GM19438 (cell line): ENCODE data around the gene GMNN.
"Not testable (repeated sequence)": the region's sequence is repeated elsewhere in the genome, so short reads cannot be mapped to it uniquely, and the experiment has no call there.

Experiments used
- ATAC-seq: cut with Tn5 transposase; IDR thresholded peaks from one replicate; pipeline ENCODE4 v1.9.1; 2021; ENCODE audit warnings: low read depth; ENCODE audit not compliant: unreplicated experiment

Gene GMNN

DNA sequence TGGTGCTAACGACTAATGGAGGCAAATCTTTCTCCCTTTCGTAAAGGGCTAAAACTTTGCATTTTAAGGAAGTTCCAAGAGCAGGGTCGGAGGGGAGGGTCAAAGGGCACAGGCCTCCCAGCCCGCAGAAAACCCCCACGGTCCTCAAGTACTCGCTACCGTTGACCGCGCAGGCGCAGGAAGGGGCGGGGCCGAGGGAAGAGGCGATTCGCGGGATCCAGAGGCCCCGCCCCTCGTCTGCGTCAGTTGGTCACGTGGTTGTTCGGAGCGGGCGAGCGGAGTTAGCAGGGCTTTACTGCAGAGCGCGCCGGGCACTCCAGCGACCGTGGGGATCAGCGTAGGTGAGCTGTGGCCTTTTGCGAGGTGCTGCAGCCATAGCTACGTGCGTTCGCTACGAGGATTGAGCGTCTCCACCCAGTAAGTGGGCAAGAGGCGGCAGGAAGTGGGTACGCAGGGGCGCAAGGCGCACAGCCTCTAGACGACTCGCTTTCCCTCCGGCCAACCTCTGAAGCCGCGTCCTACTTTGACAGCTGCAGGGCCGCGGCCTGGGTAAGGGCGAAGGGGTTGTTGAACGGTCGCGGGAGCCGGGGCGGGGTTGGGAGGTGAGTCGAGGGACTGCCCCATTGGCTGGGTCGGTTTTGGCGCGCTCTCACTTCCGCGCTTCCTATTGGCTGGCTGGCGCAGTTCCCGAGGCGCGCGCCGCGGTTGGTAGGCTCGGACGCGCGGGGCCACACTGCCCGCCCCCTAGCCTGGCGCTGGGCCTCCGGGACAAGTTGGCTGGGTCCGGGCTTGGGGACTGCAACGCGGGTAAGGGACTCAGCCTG, at the start of gene GMNN:
Gene GMNN, plus strand, starts transcription at position 242 of the 824 bp plus-strand sequence. CDS start 2,310 bp downstream, outside the sequence.
- peak; percentile 87 for ATAC-seq

DNA sequence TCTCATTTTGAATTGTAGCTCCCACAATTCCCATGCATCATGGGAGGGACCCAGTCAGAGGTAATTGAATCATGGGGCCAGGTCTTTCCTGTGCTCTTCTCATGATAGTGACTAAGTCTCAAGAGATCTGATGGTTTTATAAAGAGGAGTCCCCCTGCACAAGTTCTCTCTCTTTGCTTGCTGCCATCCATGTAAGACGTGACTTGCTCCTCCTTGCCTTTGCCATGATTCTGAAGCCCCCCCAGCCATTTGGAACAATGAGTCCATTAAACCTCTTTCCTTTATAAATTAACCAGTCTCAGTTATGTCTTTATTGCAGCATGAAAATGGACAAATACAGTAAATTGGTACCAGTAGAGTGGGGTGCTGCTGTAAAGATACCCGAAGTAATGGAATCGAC, 44.1 kb upstream of the GMNN start:
- not testable (repeated sequence) for ATAC-seq

DNA sequence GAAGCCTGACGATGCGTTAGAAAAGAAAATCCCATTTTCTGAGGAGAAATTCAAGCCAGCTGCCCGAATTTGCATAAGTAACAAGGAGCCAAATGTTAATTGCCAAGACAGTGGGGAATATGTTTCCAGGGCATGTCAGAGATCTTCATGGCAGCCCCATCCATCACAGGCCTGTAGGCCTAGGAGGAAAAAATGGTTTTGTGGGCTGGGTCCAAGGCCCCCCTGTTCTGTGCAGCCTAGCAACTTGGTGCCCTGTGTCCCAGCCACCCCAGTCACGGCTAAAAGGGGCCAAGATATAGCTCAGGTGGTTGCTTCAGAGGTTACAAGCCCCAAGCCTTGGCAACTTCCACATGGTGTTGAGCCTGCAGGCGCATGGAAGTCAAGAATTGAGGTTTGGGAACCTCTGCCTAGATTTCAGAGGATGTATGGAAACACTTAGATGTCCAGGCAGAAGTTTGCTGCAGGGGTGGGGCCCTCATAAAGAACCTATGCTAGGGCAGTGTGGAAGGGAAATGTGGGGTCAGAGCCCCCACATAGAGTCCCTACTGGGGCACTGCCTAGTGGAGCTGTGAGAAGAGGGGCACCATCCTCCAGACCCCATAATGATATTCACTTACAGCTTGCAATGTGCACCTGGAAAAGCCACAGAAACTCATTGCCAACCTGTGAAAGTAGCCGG, 43.1 kb upstream of the GMNN start:
- not testable (repeated sequence) for ATAC-seq

DNA sequence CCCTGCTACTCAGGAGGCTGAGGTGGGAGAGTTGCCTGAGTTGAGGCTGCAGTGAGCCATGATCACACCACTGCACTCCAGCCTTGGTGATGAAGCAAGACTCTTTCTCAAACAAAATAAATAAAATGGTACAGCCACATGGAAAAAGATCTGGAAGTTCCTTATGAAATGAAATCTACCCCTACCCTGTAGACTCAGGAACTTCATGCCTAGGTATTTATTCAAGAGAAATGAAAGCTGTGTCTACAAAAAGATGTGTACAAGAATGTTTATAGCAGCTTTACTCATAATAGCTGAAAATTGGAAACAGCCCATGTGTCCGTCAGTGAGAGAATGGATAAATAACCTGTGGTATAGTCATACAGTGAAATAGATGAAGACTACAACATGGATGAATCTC, 40.6 kb upstream of the GMNN start:
- ATAC-seq: no peak

DNA sequence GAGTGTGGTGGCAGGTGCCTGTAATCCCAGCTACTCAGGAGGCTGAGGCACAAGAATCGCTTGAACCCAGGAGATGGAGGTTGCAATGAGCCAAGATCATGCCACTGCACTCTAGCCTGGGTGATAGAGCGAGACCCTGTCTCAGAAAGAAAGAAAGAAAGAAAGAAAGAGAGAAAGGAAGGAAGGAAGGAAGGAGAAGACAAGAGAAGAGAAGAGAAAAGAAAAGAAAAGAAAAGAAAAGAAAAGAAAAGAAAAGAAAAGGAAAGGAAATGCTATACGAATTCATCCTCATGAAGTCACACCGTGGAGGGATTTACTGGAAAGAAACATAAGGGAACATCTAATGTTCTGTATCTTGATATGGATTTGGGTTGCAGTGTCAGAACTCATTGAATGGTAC, 40.0 kb upstream of the GMNN start:
- ATAC-seq: not testable (repeated sequence)

DNA sequence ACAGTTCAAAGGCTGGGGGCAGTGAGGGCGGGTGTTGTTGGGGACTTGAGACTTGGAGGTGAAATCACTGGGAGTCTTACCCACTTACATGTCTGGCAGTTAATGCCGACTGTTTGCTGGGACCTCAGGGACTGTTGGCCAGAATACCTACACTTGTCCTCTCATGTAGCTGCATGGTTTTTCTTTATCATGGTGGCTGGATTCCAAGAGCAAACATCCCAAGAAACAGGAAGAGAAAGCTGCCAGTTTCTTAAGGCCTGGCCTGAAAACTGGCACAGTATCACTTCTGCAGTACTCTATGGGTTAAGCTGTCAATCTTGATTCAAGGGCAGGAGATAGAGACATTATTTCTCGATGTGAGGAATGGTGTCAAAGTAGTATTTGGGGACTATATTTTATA, 36.0 kb upstream of the GMNN start:
- no peak for ATAC-seq

DNA sequence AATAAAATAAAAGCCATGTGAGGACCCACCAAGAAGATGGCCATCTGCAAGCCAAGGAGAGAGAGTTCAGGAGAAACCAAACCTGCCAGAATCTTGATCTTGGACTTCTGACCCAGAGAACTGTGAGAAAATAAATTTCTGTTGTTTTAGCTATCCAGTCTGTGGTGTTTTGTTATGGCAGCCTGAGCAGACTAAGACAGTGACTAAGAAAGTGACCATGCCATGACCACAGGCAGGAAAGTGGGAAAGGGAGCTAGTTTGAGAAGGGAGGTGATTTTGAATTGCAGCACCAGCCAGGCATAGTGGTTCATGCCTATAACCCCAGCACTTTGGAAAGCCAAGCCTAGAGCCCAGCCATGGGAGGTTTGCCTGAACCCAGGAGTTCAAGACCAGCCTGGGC, 33.9 kb upstream of the GMNN start:
- ATAC-seq: no peak

DNA sequence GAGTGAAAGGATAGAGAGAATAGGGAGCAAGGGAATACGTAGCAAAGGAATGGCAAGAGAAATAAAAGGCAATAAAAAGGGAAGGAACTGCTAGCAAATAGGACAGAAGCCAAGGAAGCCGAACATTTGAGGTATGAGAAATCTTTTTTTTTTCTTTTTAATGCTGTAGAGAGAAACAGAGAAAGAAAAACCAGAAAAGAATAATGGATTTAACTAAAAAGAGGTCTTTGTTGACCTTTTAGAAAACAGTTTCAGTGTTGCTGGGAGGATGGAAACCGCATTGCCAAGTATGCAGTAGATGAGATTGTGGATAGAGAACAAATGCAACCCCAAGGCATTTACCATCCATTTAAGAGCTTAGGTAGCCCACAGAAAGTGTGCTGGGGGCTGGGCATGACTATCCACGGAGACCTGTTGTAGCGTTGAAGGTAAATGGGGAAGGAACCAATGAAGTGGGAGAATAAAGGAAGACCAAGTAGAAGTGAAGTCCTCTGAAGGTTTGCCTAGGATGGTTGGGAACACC, 32.5 kb upstream of the GMNN start:
- no peak for ATAC-seq

DNA sequence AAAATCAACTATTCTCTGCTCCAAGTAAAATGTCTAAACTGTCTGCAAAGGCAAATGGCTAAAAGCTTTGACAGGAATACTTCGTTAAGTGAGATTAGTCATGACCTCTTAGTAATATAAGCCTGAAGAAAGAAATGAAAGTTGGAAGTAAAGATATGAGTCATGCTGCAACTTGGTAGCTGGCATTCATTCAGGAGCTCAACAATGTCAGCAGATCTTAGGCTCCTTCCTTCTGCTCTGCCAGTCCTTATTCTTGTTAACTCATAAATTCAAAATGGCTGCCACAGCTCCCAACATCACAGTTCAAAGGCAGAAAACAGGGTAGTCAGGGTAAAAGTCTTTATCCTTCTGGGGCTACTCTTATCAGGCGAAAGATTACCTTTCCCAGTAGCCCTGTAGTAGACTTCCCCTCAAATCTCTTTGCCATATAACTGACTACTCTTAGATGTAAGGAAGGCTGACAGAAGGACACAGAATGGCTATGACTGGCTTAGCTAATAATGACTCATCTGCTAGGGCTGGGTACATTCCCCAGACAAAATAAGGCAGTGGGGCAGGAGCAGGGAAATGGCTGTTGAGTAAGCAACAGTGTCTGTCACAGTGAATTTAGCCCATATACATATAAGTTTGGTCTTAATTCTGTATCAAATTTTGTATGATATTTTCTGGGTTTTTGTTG, 31.3 kb upstream of the GMNN start:
- ATAC-seq: peak; percentile 87

DNA sequence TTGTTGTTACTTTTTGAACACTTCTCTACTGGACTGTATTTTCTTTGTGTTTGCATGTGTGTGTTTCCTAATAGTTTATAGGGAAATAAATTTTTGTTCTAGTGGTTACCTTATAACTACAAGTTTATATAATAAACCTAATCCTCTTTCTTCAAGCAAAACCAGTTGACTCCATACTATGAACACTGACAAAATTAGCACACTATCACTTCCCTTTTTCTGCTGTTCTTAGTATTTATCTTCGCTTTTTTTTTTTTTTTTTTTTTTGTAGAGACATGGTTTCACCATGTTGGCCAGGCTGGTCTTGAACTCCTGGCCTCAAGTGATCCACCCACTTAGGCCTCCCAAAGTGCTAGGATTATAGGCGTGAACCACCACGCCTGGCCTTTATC, 30.8 kb upstream of the GMNN start:
- ATAC-seq: no peak

DNA sequence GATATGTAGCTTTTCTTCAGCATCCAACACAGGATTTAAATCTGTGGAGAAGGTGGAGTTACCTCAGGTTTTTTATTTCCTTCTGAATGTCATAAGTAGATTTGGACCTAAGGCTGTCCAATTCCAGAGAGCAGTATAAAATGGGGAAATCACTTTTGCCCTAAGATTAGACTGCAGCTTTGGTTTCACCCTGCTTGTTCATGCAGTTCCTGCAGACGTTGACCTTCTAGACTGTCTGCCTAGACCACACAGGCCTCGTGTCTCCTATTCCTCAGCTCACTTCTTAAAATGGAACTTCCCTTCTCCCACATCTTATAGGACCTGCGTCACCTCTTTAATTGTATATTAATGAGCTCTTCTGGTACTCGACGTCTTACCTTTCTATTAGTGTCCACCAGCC, 29.8 kb upstream of the GMNN start:
- ATAC-seq: no peak

DNA sequence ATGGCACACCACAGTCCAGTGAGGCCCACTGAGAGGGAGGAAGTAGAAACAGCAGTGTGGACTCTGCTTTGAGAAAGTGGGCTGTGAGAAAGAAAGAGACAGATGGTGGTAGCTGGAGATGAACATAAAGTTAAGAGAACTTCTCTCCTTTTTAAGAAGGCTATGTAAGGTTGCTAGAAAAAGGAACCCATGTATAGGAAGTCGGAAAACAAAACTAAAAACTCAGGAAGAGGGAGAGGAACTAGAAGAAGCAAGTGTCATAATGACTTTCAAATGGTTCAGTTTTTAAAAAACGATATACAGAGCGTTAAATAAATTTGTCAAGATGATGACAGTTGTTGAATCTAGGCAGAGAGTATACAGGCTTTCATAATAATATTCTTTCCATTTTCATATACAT, 25.4 kb upstream of the GMNN start:
- ATAC-seq: no peak

DNA sequence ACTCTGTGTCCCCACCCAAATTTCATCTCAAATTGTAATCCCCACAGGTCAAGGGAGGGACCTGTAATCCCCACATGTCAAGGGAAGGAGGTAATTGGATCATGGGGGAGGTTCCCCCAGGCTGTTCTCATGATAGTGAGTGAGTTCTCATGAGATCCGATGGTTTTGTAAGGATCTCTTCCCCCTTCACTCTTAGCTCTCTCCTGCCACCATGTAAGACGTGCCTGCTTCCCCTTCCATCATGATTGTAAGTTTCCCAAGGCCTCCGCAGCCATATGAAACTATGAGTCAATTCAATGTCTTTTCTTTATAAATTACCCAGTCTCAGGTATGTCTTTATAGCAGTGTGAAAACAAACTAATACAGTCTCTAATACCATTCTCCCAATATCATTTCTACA, 23.9 kb upstream of the GMNN start:
- ATAC-seq: not testable (repeated sequence)

DNA sequence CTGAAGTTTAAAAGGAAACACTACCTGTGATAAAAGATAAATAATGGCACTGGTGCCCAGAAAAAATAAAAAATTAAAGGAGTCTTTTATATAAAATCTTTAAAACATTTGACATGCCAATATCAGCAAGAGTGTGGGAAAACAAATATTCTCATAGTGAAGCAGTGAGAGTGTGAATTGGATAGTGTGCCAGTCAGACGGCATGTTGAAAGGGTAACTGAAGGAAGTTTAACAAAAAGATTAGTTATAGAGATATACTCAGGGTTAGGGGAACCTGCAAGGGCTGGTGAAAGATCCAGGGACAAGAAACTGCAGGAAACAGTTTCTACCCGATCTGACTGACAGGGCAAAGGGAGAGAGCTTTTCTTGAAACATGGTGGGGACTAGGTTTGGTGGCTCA, 22.2 kb upstream of the GMNN start:
- no peak for ATAC-seq

DNA sequence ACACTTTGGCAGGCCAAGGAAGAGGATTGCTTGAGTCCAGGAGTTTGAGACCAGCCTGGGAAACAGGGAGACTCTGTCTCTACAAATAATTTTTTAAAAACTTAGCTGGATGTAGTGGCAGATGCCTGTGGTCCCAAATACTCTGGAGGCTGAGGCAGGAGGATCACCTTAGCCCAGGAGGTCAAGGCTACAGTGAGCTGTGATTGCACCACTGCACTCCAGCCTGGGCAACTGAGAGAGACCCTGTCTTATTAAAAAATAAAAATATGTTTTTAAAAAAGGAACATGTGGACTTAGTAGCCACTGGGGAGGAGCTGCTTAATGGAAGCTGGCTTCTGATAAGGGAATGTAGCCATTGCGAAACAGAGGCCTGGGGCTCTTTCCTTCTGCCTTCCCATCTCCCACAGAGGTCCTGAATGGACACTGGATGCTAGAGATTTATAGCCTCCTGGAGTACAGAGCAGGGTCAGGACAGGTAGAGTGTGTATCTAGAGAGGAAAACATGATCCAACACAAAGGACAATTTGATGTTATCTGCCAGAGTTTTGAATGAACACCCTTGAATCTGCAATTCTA, 21.7 kb upstream of the GMNN start:
- no peak for ATAC-seq

DNA sequence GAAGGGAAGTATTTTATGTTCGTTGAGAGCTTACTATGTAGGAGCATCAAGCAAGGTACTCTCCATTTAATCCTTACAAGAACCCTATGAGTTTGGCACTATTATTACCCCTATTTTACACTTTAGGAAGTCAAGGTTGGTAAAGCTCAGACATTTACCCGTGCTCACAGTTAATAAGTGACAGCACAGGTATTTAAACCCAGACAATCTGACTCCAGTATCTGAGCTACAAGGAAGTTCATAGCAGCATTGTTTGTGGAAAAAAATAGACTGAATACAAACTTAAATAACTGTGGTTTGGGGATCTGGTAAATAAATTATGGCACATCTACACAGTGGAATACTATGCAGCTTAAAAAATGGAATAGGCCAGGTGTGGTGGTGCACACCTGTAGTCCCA, 21.2 kb upstream of the GMNN start:
- ATAC-seq: no peak

DNA sequence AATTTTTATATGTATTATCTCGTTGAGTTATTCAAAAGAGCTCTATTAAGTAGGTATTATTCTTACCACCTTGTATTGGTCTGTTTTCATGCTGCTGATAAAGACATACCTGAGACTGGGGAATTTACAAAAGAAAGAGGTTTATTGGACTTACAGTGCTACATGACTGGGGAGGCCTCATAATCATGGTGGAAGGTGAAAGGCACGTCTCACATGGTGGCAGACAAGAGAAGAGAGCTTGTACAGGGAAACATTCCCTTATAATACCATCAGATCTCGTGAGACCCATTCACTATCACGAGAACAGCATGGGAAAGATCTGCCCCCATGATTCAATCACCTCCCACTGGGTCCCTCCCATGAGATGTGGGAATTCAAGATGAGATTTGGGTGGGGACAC, 20.4 kb upstream of the GMNN start:
- ATAC-seq: not testable (repeated sequence)

DNA sequence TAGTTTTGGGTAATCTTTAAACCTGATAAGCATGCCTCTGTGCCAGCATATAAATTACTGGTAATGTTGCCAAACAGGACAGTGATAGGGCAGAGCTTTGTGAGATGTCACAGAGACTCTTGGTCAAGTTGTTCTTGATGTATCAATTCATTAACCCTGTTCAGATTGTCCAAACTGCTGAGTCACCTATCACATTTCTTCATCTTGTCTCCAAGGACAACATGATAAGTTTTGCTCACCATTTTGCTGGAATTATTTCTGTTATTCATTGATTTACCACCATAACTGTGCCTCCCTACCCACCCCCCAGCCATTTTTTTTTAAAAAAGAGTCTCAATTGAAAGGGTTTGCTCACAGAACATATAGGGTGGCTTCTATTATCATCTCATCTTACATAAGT, 19.5 kb upstream of the GMNN start:
- no peak for ATAC-seq

DNA sequence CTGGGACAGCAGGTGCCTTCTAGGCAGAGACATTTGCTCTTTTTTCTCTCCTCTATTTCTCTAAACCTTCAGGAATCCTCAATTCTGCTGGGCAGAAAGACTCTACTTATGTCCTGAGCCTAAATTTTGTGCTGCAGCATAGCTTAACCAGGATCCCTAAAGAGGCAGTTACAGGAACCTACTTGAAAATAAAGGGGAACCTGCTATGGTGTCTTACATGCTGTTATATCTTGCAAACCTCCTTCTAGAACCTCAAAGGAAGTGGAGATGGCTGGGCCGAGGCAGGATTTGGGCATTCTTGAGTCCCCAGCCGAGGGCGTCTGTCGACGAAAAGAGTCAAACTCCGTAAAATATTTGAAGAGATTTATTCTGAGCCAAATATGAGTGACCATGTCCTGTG, 17.1 kb upstream of the GMNN start:
- no peak for ATAC-seq

DNA sequence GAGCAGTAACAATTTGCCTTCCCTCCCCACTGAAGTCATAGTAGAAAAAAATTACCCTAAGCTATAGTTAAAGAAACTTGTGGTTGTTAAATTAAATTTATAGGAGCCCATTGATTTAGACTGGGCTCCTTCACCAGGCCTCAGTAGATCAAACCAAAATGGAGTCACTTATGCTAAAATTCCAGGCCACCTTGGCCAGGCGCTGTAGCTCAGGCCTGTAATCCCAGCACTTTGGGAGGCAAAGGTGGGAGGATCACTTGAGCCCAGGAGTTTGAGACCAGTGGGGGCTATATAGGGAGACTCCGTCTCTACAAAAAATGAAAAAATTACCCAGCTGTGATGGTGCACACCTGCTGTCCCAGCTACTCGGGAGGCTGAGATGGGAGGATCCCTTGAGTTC, 15.0 kb upstream of the GMNN start:
- ATAC-seq: no peak

DNA sequence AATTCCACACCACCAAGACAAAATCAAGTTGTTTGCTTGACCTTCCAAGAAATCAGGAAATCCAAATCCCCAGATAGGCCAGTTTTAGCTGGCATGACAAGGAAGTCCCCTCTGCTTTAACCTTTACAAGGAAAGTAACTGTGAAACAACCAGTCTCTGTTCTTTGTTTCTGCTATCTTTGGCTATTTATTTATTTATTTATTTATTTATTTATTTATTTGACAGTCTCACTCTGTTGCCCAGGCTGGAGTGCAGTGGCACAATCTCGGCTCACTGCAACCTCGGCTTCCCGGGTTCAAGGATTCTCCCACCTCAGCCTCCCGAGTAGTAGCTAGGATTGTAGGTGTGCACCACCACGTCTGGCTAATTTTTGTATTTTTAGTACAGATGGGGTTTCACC, 14.5 kb upstream of the GMNN start:
- no peak for ATAC-seq
